Vagina (tissue), 2 donors: ENCODE results near the gene SAMD4A.

Experiments used
- POLR2A ChIP-seq, 2 donors: fragments of 450-650 bp; IDR thresholded peaks; one replicate each; pipeline ENCODE4 v1.6.1; 2017; ENCODE audit warnings: antibody characterized with exemption in 2 of 2, mild to moderate bottlenecking in 2 of 2, moderate library complexity in 2 of 2
- TF ChIP-seq, protein P1 (sequence below), 3 experiments: fragments of 450-650 bp in 2 of 3; fragments of 200-600 bp in 1 of 3; sonication (generic) in 1 of 3; IDR thresholded peaks; one replicate each; pipeline ENCODE4 v1.5.1; 2017 to 2019; ENCODE audit warnings: antibody characterized with exemption in 3 of 3, mild to moderate bottlenecking in 2 of 3, moderate library complexity in 2 of 3

GRCh38 chr14:54650331-54650958, 83.5 kb downstream of the SAMD4A start:
- no peak for TF ChIP-seq POLR2A (IDR thresholded peaks at IDR 0.05)
- TF ChIP-seq, protein P1, sequence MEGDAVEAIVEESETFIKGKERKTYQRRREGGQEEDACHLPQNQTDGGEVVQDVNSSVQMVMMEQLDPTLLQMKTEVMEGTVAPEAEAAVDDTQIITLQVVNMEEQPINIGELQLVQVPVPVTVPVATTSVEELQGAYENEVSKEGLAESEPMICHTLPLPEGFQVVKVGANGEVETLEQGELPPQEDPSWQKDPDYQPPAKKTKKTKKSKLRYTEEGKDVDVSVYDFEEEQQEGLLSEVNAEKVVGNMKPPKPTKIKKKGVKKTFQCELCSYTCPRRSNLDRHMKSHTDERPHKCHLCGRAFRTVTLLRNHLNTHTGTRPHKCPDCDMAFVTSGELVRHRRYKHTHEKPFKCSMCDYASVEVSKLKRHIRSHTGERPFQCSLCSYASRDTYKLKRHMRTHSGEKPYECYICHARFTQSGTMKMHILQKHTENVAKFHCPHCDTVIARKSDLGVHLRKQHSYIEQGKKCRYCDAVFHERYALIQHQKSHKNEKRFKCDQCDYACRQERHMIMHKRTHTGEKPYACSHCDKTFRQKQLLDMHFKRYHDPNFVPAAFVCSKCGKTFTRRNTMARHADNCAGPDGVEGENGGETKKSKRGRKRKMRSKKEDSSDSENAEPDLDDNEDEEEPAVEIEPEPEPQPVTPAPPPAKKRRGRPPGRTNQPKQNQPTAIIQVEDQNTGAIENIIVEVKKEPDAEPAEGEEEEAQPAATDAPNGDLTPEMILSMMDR (IDR thresholded peaks at IDR 0.05) = no peak
